DMS53 (cell line): ENCODE results near the gene GNAO1.

Experiments
- DNase-seq: peaks from one replicate; lab custom pipeline; 2025; lab: John Stamatoyannopoulos, UW

The GNAO1 gene

GRCh38 chr16:56241596-56241995 is 50.3 kb downstream of the GNAO1 start:
- no peak for DNase-seq

GRCh38 chr16:56242740-56243139 is 51.5 kb downstream of the GNAO1 start:
- no peak for DNase-seq

DNA sequence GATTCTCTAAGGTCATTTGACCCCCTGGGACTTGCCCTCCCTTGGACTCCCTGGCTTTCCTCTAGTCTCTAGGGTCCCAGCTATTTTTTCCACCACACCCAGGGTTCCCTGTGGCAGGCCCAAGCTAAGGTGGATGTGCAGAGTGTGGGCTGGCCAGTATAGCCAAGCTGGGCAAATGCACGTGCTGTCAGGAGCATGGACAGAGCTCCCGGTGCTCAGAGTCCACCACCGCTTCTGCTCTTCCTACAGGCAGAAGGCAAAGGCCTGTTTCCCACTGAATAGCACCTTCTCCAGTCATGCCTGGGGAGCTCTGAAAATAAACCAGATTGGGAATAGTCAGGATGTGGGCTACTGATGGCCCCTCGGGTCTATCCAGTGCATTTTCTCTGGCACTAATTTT is 53.3 kb downstream of the GNAO1 start:
- DNase-seq, result no peak

- no peak for DNase-seq
Observed at GRCh38 chr16:56245197-56245596, 53.9 kb downstream of the GNAO1 start.

DNA sequence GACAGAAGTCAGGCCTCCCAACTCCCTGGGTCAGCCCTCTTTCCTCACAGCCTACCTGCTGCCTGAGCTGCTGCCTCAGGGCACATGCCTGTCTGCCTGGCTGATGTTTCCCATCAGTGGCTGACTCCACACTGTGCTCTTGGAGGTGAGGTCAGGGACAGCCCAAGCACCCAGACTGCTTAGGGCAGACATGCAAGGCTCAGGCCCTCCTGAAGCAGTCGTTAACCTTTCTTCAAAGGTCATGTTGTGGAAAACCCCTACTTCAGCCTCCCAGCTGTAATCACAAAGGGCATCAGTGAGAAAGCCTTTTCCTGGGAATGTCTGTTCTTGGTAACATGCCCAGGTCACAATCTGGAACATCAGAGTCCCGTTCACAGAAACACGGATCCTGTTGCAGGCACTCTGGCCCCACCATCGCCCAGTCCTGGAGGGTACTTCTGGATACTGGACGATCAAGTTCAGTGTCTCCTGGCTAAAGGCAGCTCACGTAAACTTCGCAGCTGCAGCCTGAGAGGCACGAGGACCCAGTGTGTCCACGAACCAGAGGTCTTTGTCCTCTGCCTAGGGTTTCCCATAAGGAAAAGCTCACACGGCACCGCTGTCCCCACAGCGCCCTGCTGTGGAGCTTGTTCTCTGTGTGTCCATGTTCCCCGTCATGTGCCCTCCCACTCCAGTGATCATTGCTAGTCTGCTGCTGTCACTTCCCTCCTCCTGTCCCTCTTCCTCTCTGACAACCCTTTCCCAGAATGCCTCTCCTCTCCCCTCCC is 54.9 kb downstream of the GNAO1 start:
- peak; percentile 56 for DNase-seq

GRCh38 chr16:56247018-56247417 is 55.7 kb downstream of the GNAO1 start:
- DNase-seq, result no peak

GRCh38 chr16:56247808-56248207 is 56.5 kb downstream of the GNAO1 start:
- no peak for DNase-seq

DNA sequence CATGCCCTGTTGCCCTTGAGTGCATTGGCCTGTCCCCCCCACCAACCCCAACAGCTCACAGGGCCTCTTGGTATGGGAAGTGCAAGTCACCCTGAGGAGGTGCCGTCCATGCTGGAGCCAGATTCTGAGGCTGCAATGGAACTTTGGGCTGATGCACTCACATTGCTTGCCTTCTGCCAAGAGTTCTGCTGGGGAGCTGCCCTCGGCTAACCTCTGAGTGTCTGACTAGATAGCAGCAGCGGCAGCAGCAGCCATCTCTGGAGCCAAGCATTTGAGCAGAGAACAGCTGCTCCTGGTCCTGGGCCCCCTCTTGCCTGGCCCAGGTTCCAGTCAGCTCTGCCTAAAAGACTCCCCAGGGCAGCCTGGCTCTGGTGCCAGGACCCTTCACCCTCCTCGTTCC is 61.5 kb downstream of the GNAO1 start:
- DNase-seq, result no peak

- DNase-seq, result no peak
Observed at GRCh38 chr16:56255904-56256303, 64.6 kb downstream of the GNAO1 start.

DNA sequence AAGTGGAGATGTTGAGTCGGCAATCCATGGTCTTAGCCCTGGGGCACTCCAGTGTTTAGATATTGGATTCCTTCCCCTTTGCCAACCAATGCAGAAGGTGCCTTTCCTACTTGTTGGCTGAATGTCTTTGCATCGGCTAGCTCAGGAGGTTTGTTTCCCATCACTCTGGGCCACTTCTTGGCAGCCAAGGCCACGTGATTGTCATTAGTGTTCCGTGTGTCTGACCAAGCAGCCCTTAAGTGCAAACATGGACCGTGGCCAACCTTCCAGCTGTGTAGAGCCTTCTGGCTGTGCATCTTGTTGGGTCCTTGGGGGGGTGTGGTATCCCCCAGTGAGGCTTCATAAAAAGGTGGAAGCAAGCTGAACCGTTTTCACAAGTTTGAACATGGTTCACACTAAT is 66.0 kb downstream of the GNAO1 start:
- DNase-seq, result no peak

- no peak for DNase-seq
Observed at GRCh38 chr16:56257666-56258342, 66.5 kb downstream of the GNAO1 start.

GRCh38 chr16:56258508-56259424 is 67.5 kb downstream of the GNAO1 start:
- DNase-seq, result no peak

DNA sequence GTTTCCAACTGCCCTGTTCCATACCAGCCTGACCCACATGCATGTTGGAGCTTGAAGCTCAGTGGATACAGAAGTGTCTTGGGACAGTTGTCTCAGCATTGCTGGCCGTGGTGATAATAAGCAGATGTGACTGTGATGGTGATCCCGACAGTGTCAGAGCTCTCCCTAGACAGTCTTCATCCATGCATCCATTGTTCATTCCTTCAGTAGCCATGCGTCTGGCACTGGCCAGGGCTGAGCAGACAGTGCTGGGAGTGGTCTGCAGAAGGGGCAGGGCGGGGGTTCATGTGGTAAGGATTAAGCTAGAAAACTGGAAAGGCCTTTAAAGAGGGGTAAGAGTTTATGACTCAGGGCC is 68.1 kb downstream of the GNAO1 start:
- DNase-seq, result no peak

DNA sequence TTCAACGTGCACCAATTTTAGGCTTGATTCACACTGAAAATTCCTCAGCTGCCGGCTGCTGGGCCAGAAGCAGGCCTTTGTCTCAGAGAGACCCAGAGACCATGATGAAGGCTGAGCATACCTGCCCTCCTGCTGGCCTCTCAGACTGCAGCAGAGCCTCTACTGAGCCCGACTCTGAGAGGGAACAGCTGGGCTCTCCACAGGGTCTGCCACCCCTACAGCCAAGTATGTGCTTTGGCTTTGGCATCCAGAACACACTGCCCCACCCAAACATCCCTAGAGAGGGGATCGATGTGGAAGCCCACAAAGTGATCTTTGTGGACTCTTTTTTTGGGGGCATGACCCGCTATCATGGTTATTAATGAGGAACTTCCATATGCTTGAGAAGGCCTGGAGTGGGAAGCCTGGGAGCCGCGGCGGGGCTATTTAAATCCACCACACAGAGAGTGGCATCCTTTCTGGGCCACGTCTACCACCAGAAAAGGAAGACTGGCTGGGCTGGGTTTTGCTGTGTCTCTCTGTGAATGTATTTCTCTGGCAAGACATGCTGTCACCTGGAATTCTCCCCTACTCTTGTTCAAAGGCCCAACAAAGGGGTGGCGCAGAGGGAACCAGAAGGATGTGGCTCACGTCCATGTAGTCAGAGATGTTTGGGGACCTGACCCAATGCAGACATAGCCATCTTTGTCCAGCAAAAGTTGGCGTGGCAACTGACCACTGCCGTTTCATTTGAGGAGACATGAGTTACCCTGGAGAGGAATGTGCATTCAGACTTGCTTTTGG is 69.3 kb downstream of the GNAO1 start:
- DNase-seq, result no peak

GRCh38 chr16:56261656-56262055 is 70.4 kb downstream of the GNAO1 start:
- DNase-seq, result no peak

GRCh38 chr16:56262148-56262547 is 70.9 kb downstream of the GNAO1 start:
- peak; percentile 23 for DNase-seq

- DNase-seq, result no peak
Observed at GRCh38 chr16:56262551-56263245, 71.4 kb downstream of the GNAO1 start.

DNA sequence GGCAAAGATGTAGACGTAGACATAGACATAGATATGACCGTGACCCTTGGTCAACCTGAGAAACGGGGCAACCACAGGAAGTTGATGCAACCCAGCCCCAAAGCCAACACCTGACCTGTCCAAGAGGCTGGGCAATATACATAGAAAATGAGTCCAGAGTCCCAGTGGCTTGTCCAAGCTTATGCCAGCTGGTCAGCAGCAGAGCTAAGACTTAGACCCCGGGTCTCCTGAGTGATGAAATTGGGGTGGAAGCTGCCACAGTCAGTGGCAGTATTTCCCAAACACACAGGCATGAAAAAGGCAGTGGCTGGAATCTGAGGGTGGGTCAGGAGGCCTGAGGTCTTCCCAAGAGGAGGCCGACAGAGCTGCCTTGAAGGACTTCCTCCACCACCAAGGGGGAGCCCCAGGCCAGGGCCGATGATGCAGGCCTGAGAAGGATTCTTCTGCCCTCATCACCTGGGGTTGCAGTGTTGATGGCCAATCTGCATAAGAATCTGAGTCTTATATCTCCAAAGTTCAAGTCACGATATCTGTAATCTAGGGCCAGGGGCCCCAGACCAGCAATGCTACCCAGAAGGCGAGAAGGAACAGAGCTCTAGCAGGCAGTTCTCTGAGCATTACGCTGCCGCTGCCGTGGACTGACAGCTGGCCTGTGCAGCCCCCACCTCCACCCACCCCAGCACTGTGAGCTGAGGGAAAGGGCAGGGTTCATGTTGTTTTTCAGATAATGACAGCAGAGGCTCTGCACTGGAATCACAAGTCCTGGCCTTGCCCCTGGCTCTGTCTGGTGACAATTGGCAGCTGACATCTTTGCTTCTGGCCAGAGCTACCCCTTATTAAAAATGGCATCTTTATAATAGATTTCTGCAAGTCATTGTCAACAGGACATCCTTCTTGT is 72.7 kb downstream of the GNAO1 start:
- no peak for DNase-seq

DNA sequence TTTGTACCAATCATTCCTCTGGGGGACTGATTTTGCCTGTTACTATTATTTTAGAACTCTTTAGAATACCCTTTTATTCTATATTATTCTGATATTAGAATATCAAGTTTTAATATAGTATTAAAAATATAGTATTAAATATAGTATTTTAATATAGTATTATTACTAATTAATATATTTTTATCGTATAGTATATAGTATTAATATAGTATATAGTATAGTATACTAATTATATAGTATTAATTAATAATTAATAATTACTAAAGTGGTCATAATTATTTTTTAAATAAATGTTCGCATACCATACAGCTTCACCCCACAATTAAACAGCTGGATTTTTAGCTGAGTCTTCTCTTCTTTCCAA is 73.3 kb downstream of the GNAO1 start:
- DNase-seq, result no peak

- DNase-seq, result no peak
Observed at GRCh38 chr16:56265184-56265583, 73.9 kb downstream of the GNAO1 start.
